ENCODE data around the gene ATP1A4.

ATP1A4 gene

DNA sequence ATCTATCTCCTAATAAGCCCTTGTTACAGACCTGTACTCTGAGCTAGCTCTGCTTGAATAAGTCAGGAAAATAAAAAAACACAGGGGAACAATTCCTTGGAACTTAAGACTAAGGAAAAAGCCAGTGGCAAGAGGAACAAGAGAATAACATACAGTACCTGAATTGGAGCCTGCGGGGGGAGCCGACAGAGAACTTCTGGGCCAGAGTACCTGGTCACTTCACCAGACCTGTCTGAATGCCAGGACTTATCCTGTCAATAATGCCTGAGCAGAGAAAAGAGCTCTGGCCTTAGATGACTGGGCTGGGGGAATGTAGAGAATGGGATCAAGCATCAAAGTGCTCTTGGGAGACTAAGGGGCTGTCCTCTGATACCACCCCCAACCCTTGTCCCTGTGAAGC is 68.9 kb downstream of the ATP1A4 start:
- H3K4me3 ChIP-seq (ENCODE audit: low read depth, low read length) = no peak overlapping the region
- CTCF ChIA-PET = interaction anchor here (0.5 to 6.2 kb wide), 27 partner anchors 8 to 157 kb away, joined by 3 to 94 read pairs (median 5); partner anchors contain the start of genes CASQ1, IGSF8 and PEA15
- H3K36me3 ChIP-seq (ENCODE audit: control insufficient read depth in 2 of 2, insufficient read depth in 1 of 2, low read length in 2 of 2) = peaks cover 47 to 100% of the 10 kb centered on the region in 2 experiments
- POLR2A ChIA-PET = interaction anchor here (1.3 to 1.7 kb wide), 4 partner anchors 28 to 122 kb away, joined by 3 to 9 read pairs (median 6); partner anchors contain the start of gene IGSF8
- no peak overlapping the region for H3K27ac ChIP-seq (ENCODE audit: extremely low read depth, low read depth, low read length)
- H3K9me3 ChIP-seq (ENCODE audit: control insufficient read depth, insufficient read depth, low read depth, low read length) = no peaks in the 10 kb centered on the region
- TF ChIP-seq ZBTB48 (tag by site-specific recombination; IDR thresholded peaks at IDR 0.05) = no peak
- no peak for TF ChIP-seq ZNF76 (tag by site-specific recombination; IDR thresholded peaks at IDR 0.05; ENCODE audit: borderline replicate concordance, low read depth)
- TF ChIP-seq FEZF1 (tag by site-specific recombination; IDR thresholded peaks at IDR 0.05) = no peak
- TF ChIP-seq, protein P1, sequence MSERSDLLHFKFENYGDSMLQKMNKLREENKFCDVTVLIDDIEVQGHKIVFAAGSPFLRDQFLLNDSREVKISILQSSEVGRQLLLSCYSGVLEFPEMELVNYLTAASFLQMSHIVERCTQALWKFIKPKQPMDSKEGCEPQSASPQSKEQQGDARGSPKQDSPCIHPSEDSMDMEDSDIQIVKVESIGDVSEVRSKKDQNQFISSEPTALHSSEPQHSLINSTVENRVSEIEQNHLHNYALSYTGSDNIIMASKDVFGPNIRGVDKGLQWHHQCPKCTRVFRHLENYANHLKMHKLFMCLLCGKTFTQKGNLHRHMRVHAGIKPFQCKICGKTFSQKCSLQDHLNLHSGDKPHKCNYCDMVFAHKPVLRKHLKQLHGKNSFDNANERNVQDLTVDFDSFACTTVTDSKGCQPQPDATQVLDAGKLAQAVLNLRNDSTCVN (tag by site-specific recombination; optimal IDR thresholded peaks at IDR 0.05) = no peak
- no peak for TF ChIP-seq ZNF404 (tag by site-specific recombination; IDR thresholded peaks at IDR 0.05)
- TF ChIP-seq KLF1 (tag by site-specific recombination; IDR thresholded peaks at IDR 0.05) = no peak
- no peaks in the 10 kb centered on the region for H3K4me1 ChIP-seq (ENCODE audit: control insufficient read depth, insufficient read depth, low read length)

DNA sequence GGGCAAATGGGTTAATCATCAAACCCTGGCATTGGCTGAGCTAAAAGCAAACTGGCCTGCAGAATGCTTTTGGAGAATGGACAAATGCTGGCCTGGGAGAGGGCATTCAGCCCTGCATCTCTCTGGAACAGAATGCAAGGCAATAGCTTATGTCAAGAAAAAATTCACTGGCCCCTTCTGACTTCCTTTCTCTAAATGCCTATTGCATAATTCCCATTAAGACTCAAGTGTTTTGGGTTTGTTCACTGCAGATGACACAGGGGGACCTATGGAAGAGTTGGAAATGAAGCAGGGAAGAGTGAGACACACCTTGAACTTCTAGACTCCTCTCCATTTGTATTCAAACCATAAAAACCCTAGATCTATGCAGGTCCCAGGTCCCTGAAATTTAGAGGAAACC is 69.7 kb downstream of the ATP1A4 start:
- TF ChIP-seq ZNF701 (tag by site-specific recombination; IDR thresholded peaks at IDR 0.05) = no peak
- TF ChIP-seq, protein P2, sequence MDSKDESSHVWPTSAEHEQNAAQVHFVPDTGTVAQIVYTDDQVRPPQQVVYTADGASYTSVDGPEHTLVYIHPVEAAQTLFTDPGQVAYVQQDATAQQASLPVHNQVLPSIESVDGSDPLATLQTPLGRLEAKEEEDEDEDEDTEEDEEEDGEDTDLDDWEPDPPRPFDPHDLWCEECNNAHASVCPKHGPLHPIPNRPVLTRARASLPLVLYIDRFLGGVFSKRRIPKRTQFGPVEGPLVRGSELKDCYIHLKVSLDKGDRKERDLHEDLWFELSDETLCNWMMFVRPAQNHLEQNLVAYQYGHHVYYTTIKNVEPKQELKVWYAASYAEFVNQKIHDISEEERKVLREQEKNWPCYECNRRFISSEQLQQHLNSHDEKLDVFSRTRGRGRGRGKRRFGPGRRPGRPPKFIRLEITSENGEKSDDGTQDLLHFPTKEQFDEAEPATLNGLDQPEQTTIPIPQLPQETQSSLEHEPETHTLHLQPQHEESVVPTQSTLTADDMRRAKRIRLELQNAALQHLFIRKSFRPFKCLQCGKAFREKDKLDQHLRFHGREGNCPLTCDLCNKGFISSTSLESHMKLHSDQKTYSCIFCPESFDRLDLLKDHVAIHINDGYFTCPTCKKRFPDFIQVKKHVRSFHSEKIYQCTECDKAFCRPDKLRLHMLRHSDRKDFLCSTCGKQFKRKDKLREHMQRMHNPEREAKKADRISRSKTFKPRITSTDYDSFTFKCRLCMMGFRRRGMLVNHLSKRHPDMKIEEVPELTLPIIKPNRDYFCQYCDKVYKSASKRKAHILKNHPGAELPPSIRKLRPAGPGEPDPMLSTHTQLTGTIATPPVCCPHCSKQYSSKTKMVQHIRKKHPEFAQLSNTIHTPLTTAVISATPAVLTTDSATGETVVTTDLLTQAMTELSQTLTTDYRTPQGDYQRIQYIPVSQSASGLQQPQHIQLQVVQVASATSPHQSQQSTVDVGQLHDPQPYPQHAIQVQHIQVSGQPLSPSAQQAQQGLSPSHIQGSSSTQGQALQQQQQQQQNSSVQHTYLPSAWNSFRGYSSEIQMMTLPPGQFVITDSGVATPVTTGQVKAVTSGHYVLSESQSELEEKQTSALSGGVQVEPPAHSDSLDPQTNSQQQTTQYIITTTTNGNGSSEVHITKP (tag by site-specific recombination; IDR thresholded peaks at IDR 0.05) = peak; percentile 36; the same call in 1 of the 2 replicates

DNA sequence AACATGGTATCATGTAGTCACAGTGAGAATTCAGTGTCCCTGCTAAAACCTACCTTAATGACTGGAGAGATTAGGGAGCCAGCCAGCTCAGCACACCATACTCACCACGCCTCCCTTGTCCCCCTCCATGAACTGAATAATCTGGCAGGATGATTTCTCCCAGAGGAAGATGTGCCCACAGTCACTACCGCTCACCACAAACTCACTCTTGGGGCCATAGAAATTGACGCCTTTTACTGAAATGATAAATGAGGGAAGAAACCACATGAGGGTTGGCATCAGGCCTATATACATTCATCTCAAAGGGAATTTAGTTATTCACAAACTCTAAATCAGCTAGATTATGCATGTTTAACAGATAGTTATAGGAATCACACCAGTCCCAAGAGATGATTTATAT is 71.1 kb downstream of the ATP1A4 start:
- Histone ChIP-seq H3K9me3 (ENCODE audit: control insufficient read depth, insufficient read depth, low read depth, low read length) (no peaks in the 10 kb centered on the region), H3K36me3 (ENCODE audit: control insufficient read depth in 2 of 2, insufficient read depth in 1 of 2, low read length in 2 of 2) (peaks cover 43 to 100% of the 10 kb centered on the region in 2 experiments), H3K4me1 (ENCODE audit: control insufficient read depth, insufficient read depth, low read length) (no peaks in the 10 kb centered on the region), H3K4me3 (ENCODE audit: low read depth, low read length) (no peak overlapping the region), H3K27ac (ENCODE audit: extremely low read depth, low read depth, low read length) (no peak overlapping the region)
- TF ChIP-seq ZNF670 (tag by site-specific recombination; IDR thresholded peaks at IDR 0.05; ENCODE audit: low read depth) (no peak), ZFP69B (tag by site-specific recombination; IDR thresholded peaks at IDR 0.05) (no peak), ZNF174 (tag by site-specific recombination; IDR thresholded peaks at IDR 0.05) (no peak), ZNF202 (tag by site-specific recombination; IDR thresholded peaks at IDR 0.05; ENCODE audit: borderline replicate concordance) (no peak), ZBTB1 (tag by site-specific recombination; IDR thresholded peaks at IDR 0.05) (no peak)
- ChIA-PET POLR2A (interaction anchor here (0.8 kb wide), 1 partner anchor 10 kb away, joined by 5 read pairs; no protein-coding TSS in a partner anchor), CTCF (interaction anchor here (0.6 to 6.2 kb wide), 6 partner anchors 29 to 988 kb away, joined by 3 to 94 read pairs (median 4); partner anchors contain the start of gene CASQ1)

More for the DNA sequence above, 69.7 kb downstream of the ATP1A4 start:
- no peaks in the 10 kb centered on the region for H3K4me1 ChIP-seq (ENCODE audit: control insufficient read depth, insufficient read depth, low read length)
- peaks cover 48 to 100% of the 10 kb centered on the region in 2 experiments for H3K36me3 ChIP-seq (ENCODE audit: control insufficient read depth in 2 of 2, insufficient read depth in 1 of 2, low read length in 2 of 2)
- ChIA-PET POLR2A (no interaction called here), CTCF (interaction anchor here (0.5 to 6.2 kb wide), 12 partner anchors 15 to 136 kb away, joined by 3 to 94 read pairs (median 4); partner anchors contain the start of genes CASQ1 and PEA15)
- H3K9me3 ChIP-seq (ENCODE audit: control insufficient read depth, insufficient read depth, low read depth, low read length) = no peaks in the 10 kb centered on the region
- H3K27ac ChIP-seq (ENCODE audit: extremely low read depth, low read depth, low read length) = no peak overlapping the region
- no peak overlapping the region for H3K4me3 ChIP-seq (ENCODE audit: low read depth, low read length)

DNA sequence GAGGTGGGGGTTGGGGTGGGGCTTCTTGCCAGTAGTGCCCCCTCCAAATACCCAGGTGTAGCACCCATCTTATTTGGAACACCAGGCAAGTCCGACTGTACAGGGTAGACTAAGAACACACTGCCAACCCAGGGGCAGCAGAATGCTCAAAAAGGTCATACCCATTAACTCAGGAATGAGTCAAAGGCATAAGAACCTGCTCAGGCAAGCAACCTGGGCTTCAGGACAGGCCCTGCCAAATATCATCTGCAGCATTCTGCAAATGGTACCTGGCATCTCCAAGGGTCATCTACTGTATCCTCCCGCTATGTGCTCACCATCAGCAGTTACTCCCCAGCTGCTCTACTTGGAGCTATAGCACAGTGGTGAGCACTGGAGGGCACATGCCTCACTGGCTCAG is 73.2 kb downstream of the ATP1A4 start:
- CTCF ChIA-PET = interaction anchor here (1.1 to 1.4 kb wide), 3 partner anchors 28 to 139 kb away, joined by 3 to 4 read pairs (median 3); no protein-coding TSS in a partner anchor
- Histone ChIP-seq H3K9me3 (ENCODE audit: control insufficient read depth, insufficient read depth, low read depth, low read length) (no peaks in the 10 kb centered on the region), H3K27ac (ENCODE audit: extremely low read depth, low read depth, low read length) (no peak overlapping the region), H3K36me3 (ENCODE audit: control insufficient read depth in 2 of 2, insufficient read depth in 1 of 2, low read length in 2 of 2) (peaks cover 57 to 99% of the 10 kb centered on the region in 2 experiments), H3K4me3 (ENCODE audit: low read depth, low read length) (no peak overlapping the region), H3K4me1 (ENCODE audit: control insufficient read depth, insufficient read depth, low read length) (no peaks in the 10 kb centered on the region)
- POLR2A ChIA-PET = no interaction called here
- TF ChIP-seq, protein P3, sequence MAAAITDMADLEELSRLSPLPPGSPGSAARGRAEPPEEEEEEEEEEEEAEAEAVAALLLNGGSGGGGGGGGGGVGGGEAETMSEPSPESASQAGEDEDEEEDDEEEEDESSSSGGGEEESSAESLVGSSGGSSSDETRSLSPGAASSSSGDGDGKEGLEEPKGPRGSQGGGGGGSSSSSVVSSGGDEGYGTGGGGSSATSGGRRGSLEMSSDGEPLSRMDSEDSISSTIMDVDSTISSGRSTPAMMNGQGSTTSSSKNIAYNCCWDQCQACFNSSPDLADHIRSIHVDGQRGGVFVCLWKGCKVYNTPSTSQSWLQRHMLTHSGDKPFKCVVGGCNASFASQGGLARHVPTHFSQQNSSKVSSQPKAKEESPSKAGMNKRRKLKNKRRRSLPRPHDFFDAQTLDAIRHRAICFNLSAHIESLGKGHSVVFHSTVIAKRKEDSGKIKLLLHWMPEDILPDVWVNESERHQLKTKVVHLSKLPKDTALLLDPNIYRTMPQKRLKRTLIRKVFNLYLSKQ (tag by site-specific recombination; IDR thresholded peaks at IDR 0.05; ENCODE audit: borderline replicate concordance) = no peak
- TF ChIP-seq ZNF433 (tag by site-specific recombination; IDR thresholded peaks at IDR 0.05; ENCODE audit: low read depth) = no peak
- TF ChIP-seq ZNF707 (tag by site-specific recombination; IDR thresholded peaks at IDR 0.05) = no peak
- no peak for TF ChIP-seq ZNF175 (tag by site-specific recombination; IDR thresholded peaks at IDR 0.05)
